GM20000 (cell line): ENCODE data around the gene ASTN2.
"Not testable (repeated sequence)": the region's sequence is repeated elsewhere in the genome, so short reads cannot be mapped to it uniquely, and the experiment has no call there.

Source experiments
- DNase-seq: peaks from one replicate; pipeline ENCODE4 v3.0.0; 2012; ENCODE audit warnings: low spot score
- TF ChIP-seq, protein P1 (sequence below): IDR thresholded peaks from 2 replicates; pipeline ENCODE4 v1.5.1; 2012; ENCODE audit warnings: mild to moderate bottlenecking, control low read depth; ENCODE audit errors: extremely low read depth, missing control alignments

Gene ASTN2

DNA sequence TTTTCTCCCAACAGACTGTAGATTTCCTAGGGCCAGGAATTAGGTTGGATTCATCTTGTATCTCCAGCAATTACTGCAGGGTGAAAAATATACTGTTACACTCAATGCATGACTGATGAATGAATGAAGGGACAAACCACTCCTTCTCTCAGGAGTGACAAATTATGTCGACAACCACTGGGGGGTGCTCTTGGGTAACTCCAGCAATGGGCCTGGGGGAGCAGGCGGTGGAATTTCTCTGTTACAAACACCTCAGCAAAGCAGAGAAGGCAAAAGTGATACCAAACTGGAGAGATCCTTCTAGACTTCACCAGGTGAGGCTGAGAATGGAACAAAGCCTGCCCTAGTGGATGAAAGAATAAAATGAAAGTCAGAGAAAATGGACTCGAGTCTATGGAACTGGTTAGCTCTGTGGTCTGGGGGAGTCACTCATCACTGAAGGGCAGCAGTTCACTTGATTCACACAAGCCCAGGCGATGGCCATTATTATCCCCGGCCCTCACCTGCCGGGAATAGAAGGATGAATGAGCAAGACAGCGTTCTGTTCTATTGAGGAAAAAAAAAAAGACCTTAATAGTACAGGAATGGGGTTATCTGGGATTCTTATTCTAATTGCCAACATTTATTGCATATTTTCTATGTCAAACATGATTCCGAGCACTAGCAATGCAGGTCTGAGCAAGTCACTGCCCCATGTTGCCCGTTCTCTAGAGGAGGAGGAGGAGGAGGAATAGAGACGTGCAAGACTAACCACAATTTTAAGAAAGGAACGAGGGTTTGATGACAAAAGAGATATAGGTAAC, 341.1 kb downstream of the ASTN2 start:
- peak; percentile 55 for DNase-seq
- TF ChIP-seq, protein P1, sequence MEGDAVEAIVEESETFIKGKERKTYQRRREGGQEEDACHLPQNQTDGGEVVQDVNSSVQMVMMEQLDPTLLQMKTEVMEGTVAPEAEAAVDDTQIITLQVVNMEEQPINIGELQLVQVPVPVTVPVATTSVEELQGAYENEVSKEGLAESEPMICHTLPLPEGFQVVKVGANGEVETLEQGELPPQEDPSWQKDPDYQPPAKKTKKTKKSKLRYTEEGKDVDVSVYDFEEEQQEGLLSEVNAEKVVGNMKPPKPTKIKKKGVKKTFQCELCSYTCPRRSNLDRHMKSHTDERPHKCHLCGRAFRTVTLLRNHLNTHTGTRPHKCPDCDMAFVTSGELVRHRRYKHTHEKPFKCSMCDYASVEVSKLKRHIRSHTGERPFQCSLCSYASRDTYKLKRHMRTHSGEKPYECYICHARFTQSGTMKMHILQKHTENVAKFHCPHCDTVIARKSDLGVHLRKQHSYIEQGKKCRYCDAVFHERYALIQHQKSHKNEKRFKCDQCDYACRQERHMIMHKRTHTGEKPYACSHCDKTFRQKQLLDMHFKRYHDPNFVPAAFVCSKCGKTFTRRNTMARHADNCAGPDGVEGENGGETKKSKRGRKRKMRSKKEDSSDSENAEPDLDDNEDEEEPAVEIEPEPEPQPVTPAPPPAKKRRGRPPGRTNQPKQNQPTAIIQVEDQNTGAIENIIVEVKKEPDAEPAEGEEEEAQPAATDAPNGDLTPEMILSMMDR, result peak; percentile 10

DNA sequence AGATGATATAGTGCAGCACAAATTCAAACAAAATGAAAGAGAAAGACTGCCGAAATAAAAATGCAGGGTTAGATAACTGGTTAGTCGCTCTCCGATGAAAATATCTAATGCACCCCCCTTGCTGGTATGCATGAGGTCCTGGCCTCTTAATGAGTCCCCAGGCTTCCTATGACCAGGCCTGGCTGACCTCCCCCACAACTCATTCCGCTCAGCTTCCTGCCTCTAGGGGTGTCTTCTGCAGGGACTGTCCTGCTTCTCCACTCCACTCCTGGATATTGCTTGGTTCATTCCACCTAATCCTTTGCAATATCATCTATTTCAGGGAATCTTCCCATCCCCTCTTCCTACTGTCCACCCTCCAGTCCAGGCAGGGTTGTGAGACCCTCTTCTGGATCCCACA, 341.8 kb downstream of the ASTN2 start:
- no peak for DNase-seq
- TF ChIP-seq, protein P1, result no peak

DNA sequence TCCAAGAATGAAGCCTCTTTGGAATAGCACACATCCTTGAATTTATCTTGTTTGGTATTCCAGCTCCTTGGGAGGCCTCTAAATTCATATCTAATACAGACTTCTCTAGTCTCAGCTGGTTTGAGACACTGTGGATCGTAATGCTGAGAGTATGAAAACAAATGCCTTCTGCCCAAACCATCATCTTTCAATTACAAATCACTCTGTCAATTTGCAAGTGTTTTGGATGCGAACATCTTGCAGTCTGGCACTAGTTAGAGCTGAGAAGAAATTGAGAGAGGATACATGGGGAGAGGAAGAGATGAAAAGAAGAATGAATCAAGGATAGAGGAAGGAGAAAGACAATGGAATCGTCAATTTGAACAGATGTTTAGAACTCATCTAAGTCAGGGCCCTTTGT, 342.6 kb downstream of the ASTN2 start:
- TF ChIP-seq, protein P1, result no peak
- DNase-seq, result no peak

DNA sequence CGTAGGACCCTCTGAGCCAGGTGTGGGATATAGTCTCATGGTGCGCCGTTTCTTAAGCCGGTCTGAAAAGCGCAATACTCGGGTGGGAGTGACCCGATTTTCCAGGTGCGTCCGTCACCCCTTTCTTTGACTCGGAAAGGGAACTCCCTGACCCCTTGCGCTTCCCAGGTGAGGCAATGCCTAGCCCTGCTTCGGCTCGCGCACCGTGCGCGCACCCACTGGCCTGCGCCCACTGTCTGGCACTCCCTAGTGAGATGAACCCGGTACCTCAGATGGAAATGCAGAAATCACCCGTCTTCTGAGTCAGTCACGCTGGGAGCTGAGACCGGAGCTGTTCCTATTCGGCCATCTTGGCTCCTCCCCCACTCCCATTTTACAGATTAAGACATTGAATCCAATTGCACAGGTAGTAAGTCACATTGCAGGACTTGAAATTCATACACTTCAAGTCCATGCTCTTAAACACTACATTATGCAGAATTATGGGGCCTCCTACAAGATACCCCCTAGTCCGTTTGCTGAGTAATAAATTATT, 343.1 kb downstream of the ASTN2 start:
- not testable (repeated sequence) for DNase-seq

DNA sequence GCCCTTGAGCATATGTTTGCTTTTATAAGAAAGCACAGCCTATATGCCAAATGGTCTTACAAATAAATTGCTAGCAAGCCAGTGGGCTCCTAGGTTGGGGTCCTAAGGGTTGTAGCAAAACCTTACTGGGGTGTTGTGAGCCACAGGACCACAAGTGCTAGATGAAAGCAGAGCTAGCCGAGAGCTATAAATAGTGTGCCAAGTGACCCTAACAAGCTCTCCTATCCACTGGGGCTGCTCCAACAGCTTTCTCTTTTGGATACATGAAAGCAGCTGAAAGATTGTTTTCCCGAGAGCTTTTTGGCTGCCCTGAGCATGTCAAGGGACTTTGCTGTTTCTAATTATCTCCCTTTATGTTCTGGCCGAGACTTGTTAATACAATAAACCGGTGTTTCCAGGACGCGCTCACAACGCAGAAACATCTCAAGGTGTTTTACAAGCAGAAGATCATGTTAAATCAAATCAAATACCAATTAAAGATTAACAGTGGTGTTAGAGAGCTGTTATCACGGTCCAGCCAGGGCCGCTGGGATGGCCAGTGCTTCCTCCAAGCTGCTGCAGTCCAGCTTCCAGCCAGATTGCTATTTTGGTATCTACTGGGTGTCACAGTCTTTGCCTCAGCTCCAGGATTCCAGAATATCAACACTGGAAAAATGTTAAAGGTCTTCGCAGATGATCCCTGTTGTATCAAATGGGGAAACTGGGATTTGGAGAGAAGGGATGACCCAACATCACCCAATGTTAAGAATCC, 351.0 kb downstream of the ASTN2 start:
- no peak for DNase-seq
- TF ChIP-seq, protein P1, result no peak

DNA sequence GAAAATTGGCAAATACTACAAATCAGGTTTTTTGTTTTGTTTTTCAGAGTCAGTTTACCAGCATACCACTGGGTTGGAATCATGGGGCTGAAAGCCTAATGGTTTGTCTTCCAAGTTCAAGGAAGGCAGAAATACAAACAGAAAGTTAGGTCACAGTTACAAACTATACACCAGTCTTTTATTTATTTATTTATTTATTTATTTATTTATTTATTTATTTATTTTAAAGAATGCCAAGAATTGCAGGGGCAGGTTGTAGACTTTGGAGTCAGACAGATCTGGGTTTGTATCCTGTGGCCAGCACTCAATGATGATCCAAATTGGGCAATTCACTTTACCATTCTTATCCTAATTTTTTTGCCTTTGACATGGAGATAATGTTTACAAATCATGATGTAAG, 353.9 kb downstream of the ASTN2 start:
- DNase-seq, result no peak
- TF ChIP-seq, protein P1, result no peak

DNA sequence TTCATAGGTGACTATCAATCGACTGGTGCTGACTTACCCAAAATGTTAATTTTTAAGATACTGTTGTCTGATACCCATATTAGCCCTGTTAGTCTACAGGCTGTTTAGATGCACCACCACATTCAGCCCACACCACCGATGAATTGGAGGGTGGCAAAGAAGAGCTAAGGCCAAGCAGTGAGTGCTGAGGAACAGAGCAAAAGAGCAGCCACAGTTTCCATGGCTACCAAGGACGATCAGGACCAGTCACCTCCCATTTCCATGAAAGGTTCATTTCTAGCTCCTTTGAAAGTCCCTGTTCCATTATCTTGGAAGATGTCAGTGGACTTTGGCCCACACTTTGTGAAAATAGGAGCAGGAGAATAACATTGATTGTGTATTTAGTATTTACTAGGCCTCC, 364.9 kb downstream of the ASTN2 start:
- DNase-seq, result no peak
- TF ChIP-seq, protein P1, result no peak
